Neural progenitor cell (in vitro differentiated cells): ENCODE measurements around the gene CBLIF.

ENCODE experiments used
- CTCF ChIP-seq: fragments of 200-600 bp; sonication (generic); IDR thresholded peaks from 2 replicates; pipeline ENCODE4 v1.5.1; 2017; ENCODE audit warnings: antibody characterized with exemption, mild to moderate bottlenecking
- EZH2 ChIP-seq: fragments of 200-600 bp; sonication (generic); IDR thresholded peaks from 2 replicates; pipeline ENCODE4 v1.6.1; 2017; ENCODE audit warnings: antibody characterized with exemption, mild to moderate bottlenecking, moderate library complexity

- peak; percentile 65 for TF ChIP-seq CTCF
- no peak for TF ChIP-seq EZH2
Observed at GRCh38 chr11:59822989-59823566, 22.2 kb downstream of the CBLIF start.
